HL-60 (cell line): ENCODE measurements around the gene TTLL11.

ENCODE experiments used
- DNase-seq, 2 experiments: peaks; one replicate each; pipeline ENCODE4 v3.0.0-alpha.2; 2010 to 2020; ENCODE audit warnings: low read depth in 1 of 2, low spot score in 1 of 2
- H3K27ac ChIP-seq: fragments of 250-450 bp; sonication (Bioruptor Pico); replicated peaks from 2 replicates; pipeline ENCODE4 v1.5.1; 2020; ENCODE audit warnings: mild to moderate bottlenecking, moderate library complexity
- H3K27me3 ChIP-seq: fragments of 250-450 bp; sonication (Bioruptor Pico); 2 replicates; pipeline ENCODE4 v1.5.1; 2021; ENCODE audit warnings: mild to moderate bottlenecking, moderate library complexity; ENCODE audit not compliant: insufficient read depth, poor library complexity, severe bottlenecking
- H3K4me3 ChIP-seq: replicated peaks from 2 replicates; pipeline ENCODE4 v1.5.1; 2011; ENCODE audit warnings: mild to moderate bottlenecking, control low read depth, low read length; ENCODE audit not compliant: insufficient read depth
- CTCF ChIP-seq: IDR thresholded peaks from one replicate; pipeline ENCODE4 v1.5.1; 2011; ENCODE audit warnings: low read length, control low read depth, inconsistent platforms; ENCODE audit not compliant: insufficient read depth
- GABPA ChIP-seq: IDR thresholded peaks from 2 replicates; pipeline ENCODE4 v1.6.1; 2012; ENCODE audit warnings: low read depth
- POLR2AphosphoS5 ChIP-seq: IDR thresholded peaks from 2 replicates; pipeline ENCODE4 v1.6.1; 2012; ENCODE audit warnings: low read depth
- REST ChIP-seq: IDR thresholded peaks from 2 replicates; pipeline ENCODE4 v1.6.1; 2012; ENCODE audit warnings: low read depth; ENCODE audit not compliant: insufficient replicate concordance
- SPI1 ChIP-seq: IDR thresholded peaks from 2 replicates; pipeline ENCODE4 v1.6.1; 2012; ENCODE audit warnings: low read depth, mild to moderate bottlenecking, borderline replicate concordance

The TTLL11 gene

GRCh38 chr9:121954477-121955140, 138.5 kb downstream of the TTLL11 start:
- TF ChIP-seq CTCF = no peak
- TF ChIP-seq REST = no peak
- no peak for TF ChIP-seq GABPA
- no peak for TF ChIP-seq POLR2AphosphoS5
- DNase-seq = no peak
- Histone ChIP-seq H3K4me3 (no peak overlapping the region), H3K27ac (no peak overlapping the region), H3K27me3 (no peaks in the 10 kb centered on the region)

GRCh38 chr9:121952611-121953010, 140.5 kb downstream of the TTLL11 start:
- no peak for DNase-seq
- Histone ChIP-seq H3K27me3 (no peaks in the 10 kb centered on the region), H3K4me3 (no peak overlapping the region), H3K27ac (no peak overlapping the region)
- no peak for TF ChIP-seq CTCF
- no peak for TF ChIP-seq REST
- no peak for TF ChIP-seq POLR2AphosphoS5
- no peak for TF ChIP-seq GABPA
- TF ChIP-seq SPI1 = no peak

GRCh38 chr9:121950866-121951265, 142.2 kb downstream of the TTLL11 start:
- H3K4me3 ChIP-seq = no peak overlapping the region
- H3K27me3 ChIP-seq = no peaks in the 10 kb centered on the region
- H3K27ac ChIP-seq = no peak overlapping the region
- no peak for DNase-seq
- TF ChIP-seq POLR2AphosphoS5 (no peak), CTCF (no peak), SPI1 (no peak), REST (no peak), GABPA (no peak)
